ENCODE data around the gene IL1RL1.

Gene IL1RL1

DNA sequence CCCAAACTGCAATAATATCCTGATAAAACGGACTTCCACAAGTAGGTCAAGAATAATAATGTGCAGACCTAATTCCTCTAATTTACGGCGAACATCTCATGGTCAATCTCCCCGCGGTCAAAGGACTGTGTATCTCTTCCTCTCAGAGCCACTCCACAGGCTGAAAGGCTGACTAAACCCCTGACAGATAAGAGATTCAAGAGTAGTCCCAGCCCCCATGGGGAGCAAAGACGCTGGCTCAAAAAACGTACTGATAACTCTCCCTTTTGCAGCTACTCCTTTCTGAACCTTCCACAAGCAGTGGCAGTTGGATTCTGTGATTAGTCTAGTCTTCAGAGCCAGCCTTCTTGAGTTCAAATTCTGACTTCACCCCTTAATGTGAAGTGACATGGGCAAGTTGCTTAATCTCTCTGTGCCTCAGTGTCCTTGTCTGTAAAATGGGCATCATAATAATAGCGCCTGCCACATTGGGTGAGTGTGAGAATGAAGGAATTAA, 24.6 kb downstream of the IL1RL1 start:
- DNase-seq = no peak

- DNase-seq = no peak
Measured at GRCh38 chr2:102336502-102336945, 25.2 kb downstream of the IL1RL1 start.

- DNase-seq = no peak
Measured at GRCh38 chr2:102337012-102337411, 25.6 kb downstream of the IL1RL1 start.

DNA sequence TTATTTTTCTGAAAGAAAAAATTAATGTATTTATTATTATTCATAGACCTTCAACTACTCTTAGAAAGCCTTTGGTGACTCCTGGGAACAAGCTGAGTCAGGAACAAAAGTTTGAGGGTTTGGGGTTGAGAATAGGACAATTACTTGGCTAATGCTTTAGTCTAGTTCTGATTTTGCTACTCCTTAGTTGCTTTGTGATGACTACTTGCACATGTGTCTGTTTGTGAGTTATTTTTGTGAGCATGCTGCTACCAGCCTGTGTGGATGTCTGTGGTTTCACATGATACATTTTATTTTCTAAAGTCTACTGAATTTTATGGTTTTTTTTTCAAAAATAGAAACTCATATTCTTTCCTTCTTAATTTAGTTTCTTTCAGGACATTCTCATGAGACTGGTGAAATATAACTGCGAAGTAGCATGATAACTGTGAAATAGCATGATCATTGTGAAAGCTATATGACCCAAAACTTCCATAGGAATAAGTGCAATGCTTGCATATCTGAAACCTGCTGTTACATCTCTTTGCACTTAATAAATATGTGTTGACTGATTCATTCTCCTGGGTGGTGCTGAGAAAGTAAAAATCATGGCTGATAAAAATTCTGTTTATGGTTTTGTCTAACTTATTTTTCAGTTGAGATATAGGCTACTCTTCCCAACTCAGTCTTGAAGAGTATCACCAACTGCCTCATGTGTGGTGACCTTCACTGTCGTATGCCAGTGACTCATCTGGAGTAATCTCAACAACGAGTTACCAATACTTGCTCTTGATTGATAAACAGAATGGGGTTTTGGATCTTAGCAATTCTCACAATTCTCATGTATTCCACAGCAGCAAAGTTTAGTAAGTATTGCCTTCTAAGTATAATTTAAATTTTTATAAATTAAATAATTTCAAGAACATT, 26.4 kb downstream of the IL1RL1 start:
- DNase-seq = no peak

DNA sequence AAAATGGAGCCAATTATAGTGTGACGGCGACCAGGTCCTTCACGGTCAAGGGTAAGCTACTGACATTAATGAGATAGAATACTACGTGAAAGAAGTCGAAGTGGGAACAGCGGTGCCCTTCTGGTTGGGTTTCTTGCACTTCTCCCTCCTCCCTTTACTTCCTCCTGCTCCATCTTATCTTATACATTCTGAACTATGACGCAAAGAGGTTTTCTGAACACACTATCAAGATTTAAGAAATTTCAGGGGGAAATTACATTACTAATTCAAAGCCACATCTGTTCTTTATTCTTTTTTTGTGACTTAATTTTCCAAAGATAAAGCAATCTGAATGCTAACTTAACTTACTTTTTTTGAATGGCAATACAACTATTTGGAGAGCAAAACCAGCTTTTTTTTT, 29.4 kb downstream of the IL1RL1 start:
- DNase-seq = no peak

GRCh38 chr2:102342888-102343287, 31.5 kb downstream of the IL1RL1 start:
- no peak for DNase-seq

DNA sequence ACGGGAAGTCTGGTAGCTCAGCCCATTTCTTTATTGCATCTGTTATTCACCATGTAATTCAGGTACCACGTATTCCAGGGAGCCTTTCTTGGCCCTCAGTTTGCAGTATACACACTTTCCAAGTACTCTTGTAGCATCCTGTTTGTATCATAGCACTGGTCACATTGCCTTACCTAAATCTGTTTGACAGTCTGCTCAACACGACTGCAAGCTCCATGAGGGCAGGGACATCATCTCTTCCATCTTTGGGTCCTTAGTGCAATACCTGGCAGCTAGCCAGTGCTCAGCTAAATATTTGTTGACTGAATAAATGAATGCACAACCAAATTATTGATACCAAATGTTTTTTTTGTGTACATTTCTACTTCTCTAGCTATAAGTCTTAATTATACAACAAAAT, 33.0 kb downstream of the IL1RL1 start:
- no peak for DNase-seq

- no peak for DNase-seq
Measured at GRCh38 chr2:102345329-102345920, 34.1 kb downstream of the IL1RL1 start.

DNA sequence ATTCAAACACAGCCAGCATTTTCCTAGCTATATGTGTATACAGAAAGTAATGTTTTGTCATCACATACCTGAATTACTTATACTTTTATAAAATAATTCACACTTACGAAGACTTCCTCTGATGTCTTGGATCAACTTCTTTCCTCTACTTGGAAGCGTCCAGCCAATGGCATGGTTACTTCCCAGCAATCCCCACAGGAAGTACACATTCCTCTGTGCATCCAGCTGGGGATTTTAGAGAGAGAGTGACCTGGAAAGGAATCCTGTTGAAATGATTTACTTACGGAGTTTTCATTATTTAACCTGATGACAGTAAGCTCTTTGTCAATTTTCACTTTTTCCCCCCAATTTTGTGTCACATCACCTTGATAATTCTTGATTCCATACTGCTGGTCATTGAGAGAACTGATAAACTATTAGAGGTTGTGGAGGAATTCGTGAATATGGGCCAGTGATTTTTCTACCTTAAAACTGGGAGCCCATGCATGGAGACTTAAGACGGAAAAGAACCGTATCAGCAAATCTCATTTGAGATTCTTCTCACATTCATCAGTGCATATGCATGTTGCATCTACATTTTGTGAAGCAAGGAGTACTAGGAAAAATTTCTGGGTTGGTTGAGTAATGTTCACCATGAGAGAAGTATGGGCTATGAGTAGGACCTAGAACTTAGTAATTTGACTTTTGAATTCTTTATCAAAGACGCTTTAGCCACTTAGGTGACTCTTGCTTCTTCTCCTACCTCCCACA, 35.2 kb downstream of the IL1RL1 start:
- DNase-seq = no peak

DNA sequence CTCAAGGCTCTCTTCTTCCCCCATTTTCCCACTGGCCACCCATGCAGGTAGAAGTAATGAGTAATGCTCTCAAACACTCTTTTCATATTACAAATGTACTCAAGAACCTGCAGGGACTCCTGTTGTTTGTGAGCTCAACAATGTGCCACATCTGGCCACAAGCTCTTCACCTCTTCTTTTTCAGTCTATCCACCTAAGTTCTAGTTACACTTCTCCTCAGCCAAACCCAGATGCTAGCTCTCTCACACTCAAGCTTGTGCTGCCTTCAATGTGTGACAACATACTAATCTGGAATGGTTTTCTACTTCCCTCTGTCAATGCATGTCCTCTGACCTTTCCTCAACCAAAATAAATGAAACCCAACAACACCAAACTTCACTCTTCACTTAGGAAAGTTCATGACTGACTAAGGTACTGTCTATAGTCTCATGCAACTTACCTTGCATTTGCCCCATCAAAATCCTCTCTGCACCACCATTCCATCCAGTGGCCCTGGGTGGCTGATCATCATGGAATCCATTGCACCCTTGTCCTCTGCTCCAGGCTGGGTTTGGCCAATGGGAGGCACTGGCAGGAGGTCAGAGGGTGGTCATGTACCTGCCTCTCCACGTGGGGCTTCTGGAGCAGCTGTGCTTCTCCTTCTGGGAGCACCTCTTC, 38.9 kb downstream of the IL1RL1 start:
- DNase-seq = no peak

GRCh38 chr2:102355526-102356380, 44.4 kb downstream of the IL1RL1 start, which contains the start of gene IL18R1:
Gene IL18R1 (plus strand): TSS chr2:102355796. CDS start chr2:102362661, 6,865 bp downstream.
- peak in 48 of 58 donors; percentile 4 to 67 (median 28) for DNase-seq

- no peak for DNase-seq
Measured at GRCh38 chr2:102356381-102356712, 45.0 kb downstream of the IL1RL1 start.

DNA sequence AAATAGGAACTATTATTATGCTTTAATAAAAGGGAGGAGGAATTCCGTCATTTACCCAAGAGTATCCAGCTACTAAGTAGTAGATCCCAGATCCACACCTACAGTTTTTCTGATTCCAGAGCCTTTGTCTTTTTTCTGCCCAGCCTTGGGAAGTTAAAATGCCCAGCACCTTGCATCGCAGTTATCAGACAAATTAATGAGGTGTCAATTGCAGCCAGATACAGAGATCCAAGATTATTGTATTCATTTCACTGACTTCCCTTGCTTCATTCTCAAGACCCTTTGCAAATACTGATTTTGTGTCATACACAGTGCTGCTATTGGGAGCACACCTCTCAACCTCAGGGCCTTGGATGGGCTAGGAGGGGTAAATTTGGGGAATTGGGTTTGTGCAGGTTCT, 45.4 kb downstream of the IL1RL1 start:
- DNase-seq = no peak

- no peak for DNase-seq
Measured at GRCh38 chr2:102357937-102358336, 46.6 kb downstream of the IL1RL1 start.

- no peak for DNase-seq
Measured at GRCh38 chr2:102358496-102358895, 47.1 kb downstream of the IL1RL1 start.

DNA sequence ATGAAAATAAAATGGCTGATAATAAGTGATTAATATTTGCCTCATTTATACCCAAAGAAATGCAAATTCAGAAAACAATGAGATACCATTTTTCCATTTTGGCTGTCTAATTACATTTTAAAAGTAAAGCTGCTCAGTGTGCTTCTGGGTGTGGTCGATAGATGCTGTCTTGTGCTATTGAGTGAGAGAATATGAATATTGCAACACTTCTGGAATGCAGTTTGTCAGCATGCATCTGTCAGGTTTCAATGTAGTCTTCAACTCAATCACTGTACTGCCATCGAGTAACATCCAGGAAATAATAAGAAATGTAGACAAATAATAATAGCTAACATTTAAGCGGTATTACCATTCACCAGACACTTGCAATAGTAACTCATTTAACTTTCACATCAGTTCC, 48.2 kb downstream of the IL1RL1 start:
- no peak for DNase-seq

GRCh38 chr2:102361632-102362241, 50.4 kb downstream of the IL1RL1 start:
- no peak for DNase-seq

DNA sequence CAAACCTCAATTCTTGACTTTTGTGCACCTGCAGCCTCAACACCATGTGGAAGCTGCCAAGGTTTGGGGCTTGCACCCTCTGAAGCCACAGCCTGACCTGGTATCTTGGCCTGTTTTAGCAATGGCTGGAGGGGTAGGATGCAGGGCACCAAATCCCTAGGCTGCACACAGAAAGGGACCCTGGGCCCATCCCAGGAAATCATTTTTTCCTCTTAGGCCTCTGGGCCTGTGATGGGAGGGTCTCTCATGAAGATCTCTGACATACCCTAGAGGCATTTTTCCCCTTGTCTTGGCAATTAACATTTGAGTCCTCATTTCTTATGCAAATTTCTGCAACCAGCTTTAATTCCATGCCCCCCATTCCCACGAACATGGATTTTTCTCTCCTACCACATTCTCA, 54.4 kb downstream of the IL1RL1 start:
- no peak for DNase-seq

DNA sequence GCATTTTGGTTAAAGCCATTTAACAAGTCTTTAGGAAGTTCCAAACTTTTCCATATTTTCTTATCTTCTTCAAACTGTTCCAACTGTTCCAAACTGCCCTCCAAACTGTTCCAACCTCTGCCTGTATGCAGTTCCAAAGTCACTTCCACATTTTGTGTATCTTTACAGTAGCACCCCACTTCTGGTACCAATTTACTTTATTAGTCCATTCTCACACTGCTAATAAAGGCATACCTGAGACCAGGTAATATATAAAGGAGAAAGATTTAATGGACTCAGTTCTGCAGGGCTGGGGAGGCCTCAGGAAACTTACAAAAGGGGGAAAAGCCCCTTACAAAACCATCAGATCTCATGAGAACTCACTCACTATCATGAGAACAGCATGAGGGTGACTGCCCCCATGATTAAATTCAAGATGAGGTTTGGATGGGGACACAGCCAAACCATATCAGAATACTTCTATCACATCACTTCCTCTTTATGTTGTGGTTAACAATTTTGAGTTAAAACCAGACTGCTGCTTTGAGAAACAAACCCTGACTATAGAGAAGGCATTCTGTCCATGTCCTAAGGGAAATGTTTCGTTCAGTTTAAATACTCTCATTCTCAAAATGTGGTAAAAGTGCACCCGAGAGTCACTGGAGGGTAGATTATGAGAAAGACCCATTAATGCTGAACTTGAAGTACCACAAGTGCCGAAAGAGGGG, 55.2 kb downstream of the IL1RL1 start:
- DNase-seq = no peak
